ENCODE data around the gene HEXD. TPM values are rescaled to one million over a fixed set of nuclear protein-coding genes. Genes with fewer than 3 reads are reported as not detected.
"Not testable (repeated sequence)": the region's sequence is repeated elsewhere in the genome, so short reads cannot be mapped to it uniquely, and the experiment has no call there.

HEXD gene
- total RNA-seq, 3 donors from 2014 or later = 25.3 to 54.6 (median 42.1) TPM

- no peaks in the 10 kb centered on the region for H3K36me3 ChIP-seq (ENCODE audit: low read depth)
- no peak for ATAC-seq
- H3K4me1 ChIP-seq (ENCODE audit: low read depth) = peaks cover 8% of the 10 kb centered on the region
- H3K4me3 ChIP-seq = no peak overlapping the region
- TF ChIP-seq CTCF (IDR thresholded peaks at IDR 0.05) = no peak
- intact Hi-C loops (cut with DNase I, micrococcal nuclease) = no loop called here
- H3K9me3 ChIP-seq = no peaks in the 10 kb centered on the region
- peak in 1 of 3 donors; percentile 19 for DNase-seq
Observed at GRCh38 chr17:82376042-82376730, 42.0 kb upstream of the HEXD start.

- DNase-seq; H3K4me3 ChIP-seq; intact Hi-C loops (cut with DNase I, micrococcal nuclease); H3K9me3 ChIP-seq; ATAC-seq; H3K36me3 ChIP-seq (ENCODE audit: low read depth); H3K4me1 ChIP-seq (ENCODE audit: low read depth): not testable (repeated sequence)
Observed at GRCh38 chr17:82377294-82377693, 40.9 kb upstream of the HEXD start.

- H3K4me3 ChIP-seq = no peak overlapping the region
- H3K4me1 ChIP-seq (ENCODE audit: low read depth) = no peaks in the 10 kb centered on the region
- no peaks in the 10 kb centered on the region for H3K36me3 ChIP-seq (ENCODE audit: low read depth)
- intact Hi-C loops (cut with DNase I, micrococcal nuclease) = no loop called here
- H3K9me3 ChIP-seq = no peaks in the 10 kb centered on the region
- TF ChIP-seq CTCF (IDR thresholded peaks at IDR 0.05) = no peak
- DNase-seq (peak in 1 of 3 donors; percentile 32), ATAC-seq (no peak)
Observed at GRCh38 chr17:82377924-82378740, 40.0 kb upstream of the HEXD start.

DNA sequence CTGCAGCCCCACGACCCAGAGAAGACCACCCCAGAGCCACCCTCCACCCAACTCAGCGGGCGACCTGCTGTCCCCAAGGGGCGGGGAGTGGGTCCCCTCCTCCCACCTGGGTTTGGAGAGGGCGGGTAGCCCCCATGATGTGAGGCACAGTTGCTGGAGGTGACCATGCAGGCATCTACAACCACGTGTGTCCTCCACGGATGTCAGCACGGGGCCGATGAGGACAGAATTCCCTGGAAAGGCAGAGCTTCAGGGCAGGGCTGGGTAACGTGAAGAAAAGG lies 39.5 kb upstream of the HEXD start:
- ATAC-seq = no peak
- Histone ChIP-seq H3K9me3 (no peaks in the 10 kb centered on the region), H3K36me3 (ENCODE audit: low read depth) (no peaks in the 10 kb centered on the region), H3K4me1 (ENCODE audit: low read depth) (no peaks in the 10 kb centered on the region), H3K4me3 (no peak overlapping the region)
- intact Hi-C loops (cut with DNase I, micrococcal nuclease) = no loop called here
- TF ChIP-seq CTCF (IDR thresholded peaks at IDR 0.05) = no peak
- DNase-seq = peak in 1 of 3 donors; percentile 40

DNA sequence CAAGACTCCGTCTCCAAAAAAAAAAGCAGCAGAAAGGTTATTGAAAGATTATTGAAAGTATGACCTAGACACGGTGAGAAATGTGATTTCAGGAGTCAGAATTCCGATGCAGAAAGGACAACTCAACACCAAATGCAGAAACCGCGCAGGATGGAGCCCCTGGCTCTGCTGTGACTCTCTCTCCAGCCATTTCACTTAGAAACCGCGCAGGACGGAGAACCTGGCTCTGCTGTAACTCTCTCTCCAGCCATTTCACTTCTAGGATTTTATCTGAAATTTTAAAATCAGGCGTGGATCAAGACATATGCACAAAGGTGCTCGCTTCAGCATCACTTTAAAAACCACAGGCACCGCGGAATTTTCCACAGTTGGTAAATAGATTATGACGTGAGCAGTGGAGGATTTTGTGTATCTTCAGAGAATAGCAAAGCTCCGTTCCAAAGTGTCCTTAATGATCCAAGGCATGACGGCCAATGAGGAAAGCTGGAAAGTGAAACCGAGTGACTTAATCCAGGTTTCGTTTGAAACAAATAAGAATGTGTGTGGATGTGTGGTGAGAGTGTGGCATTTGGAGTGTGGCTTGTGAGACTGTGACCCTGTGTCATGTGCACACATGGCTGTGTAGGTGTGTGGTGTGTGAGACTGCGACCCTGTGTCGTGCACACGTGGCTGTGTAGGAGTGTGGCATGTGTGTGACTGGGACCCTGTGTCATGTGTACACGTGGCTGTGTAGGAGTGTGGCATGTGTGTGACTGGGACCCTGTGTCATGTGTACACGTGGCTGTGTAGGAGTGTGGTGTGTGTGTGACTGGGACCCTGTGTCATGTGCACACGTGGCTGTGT lies 37.1 kb upstream of the HEXD start:
- Histone ChIP-seq H3K9me3 (no peaks in the 10 kb centered on the region), H3K4me3 (no peak overlapping the region), H3K4me1 (ENCODE audit: low read depth) (peaks cover 5% of the 10 kb centered on the region), H3K36me3 (ENCODE audit: low read depth) (no peaks in the 10 kb centered on the region)
- intact Hi-C loops (cut with DNase I, micrococcal nuclease) = no loop called here
- no peak for TF ChIP-seq CTCF (IDR thresholded peaks at IDR 0.05)
- DNase-seq (no peak), ATAC-seq (peak; percentile 28)

GRCh38 chr17:82381703-82382009 lies 36.5 kb upstream of the HEXD start:
- intact Hi-C loops (cut with DNase I, micrococcal nuclease); H3K4me3 ChIP-seq; H3K4me1 ChIP-seq (ENCODE audit: low read depth); H3K9me3 ChIP-seq; H3K36me3 ChIP-seq (ENCODE audit: low read depth); ATAC-seq: not testable (repeated sequence)
- peak in 1 of 3 donors; percentile 17 for DNase-seq

- H3K36me3 ChIP-seq (ENCODE audit: low read depth); DNase-seq; intact Hi-C loops (cut with DNase I, micrococcal nuclease); H3K4me1 ChIP-seq (ENCODE audit: low read depth); H3K9me3 ChIP-seq; H3K4me3 ChIP-seq; ATAC-seq: not testable (repeated sequence)
Observed at GRCh38 chr17:82382220-82382932, 35.8 kb upstream of the HEXD start.

Data from mucosa of descending colon (tissue), 3 donors.